PFSK-1 (cell line): Measurements from ENCODE around the gene PPFIBP2.

Source experiments
- POLR2AphosphoS5 ChIP-seq: IDR thresholded peaks from 2 replicates; pipeline ENCODE4 v1.6.1; 2012; ENCODE audit warnings: low read depth, mild to moderate bottlenecking, control low read depth, low read length, moderate library complexity
- SIN3A ChIP-seq: IDR thresholded peaks from 2 replicates; pipeline ENCODE4 v1.6.1; 2012; ENCODE audit warnings: mild to moderate bottlenecking, low read length, moderate library complexity, borderline replicate concordance; ENCODE audit not compliant: insufficient read depth
- TAF1 ChIP-seq: IDR thresholded peaks from 2 replicates; pipeline ENCODE4 v1.6.1; 2012; ENCODE audit warnings: low read length, control low read depth, borderline replicate concordance; ENCODE audit not compliant: insufficient read depth

DNA sequence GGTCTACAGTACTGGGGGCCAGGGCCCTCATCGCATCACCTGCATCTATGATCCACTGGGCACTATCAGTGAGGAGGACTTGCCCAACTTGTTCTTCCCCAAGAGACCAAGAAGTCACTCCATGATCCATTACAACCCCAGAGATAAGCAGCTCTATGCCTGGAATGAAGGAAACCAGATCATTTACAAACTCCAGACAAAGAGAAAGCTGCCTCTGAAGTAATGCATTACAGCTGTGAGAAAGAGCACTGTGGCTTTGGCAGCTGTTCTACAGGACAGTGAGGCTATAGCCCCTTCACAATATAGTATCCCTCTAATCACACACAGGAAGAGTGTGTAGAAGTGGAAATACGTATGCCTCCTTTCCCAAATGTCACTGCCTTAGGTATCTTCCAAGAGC, 3.8 kb upstream of the PPFIBP2 start:
- TF ChIP-seq POLR2AphosphoS5 = no peak
- no peak for TF ChIP-seq TAF1
- no peak for TF ChIP-seq SIN3A
